ENCODE data around the gene GLT8D1.

DNA sequence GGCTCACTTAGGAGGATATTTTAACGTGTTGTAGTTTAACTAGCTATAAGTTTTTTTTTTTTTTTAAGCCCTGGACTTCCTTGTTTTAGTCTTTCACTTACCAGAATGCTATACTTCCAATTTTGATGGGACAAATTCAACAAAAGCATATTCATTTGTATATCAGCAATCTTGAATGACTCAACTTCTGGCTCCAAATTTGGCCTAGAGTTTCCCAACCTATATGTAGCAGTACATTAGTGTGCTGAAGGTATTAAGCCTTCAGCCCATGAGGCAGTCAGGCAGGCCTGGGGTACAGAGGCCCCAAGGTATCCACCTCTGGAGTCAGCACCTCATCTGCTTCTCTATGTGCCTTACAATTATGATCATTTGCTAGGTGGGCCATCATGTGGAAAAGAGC is 25.8 kb downstream of the GLT8D1 start:
- TF ChIP-seq, protein P1, sequence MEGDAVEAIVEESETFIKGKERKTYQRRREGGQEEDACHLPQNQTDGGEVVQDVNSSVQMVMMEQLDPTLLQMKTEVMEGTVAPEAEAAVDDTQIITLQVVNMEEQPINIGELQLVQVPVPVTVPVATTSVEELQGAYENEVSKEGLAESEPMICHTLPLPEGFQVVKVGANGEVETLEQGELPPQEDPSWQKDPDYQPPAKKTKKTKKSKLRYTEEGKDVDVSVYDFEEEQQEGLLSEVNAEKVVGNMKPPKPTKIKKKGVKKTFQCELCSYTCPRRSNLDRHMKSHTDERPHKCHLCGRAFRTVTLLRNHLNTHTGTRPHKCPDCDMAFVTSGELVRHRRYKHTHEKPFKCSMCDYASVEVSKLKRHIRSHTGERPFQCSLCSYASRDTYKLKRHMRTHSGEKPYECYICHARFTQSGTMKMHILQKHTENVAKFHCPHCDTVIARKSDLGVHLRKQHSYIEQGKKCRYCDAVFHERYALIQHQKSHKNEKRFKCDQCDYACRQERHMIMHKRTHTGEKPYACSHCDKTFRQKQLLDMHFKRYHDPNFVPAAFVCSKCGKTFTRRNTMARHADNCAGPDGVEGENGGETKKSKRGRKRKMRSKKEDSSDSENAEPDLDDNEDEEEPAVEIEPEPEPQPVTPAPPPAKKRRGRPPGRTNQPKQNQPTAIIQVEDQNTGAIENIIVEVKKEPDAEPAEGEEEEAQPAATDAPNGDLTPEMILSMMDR (IDR thresholded peaks at IDR 0.05; ENCODE audit: low read depth, low read length, poor library complexity, severe bottlenecking), result no peak
- TF ChIP-seq EZH2phosphoT487 (IDR thresholded peaks at IDR 0.05; ENCODE audit: borderline replicate concordance, low read length), result no peak
